ENCODE measurements around the gene OPTN.

GRCh38 chr10:13051126-13051694 is 48.8 kb upstream of the OPTN start:
- TF ChIP-seq TAF1 (IDR thresholded peaks at IDR 0.05; ENCODE audit: borderline replicate concordance, low read depth, low read length) (no peak), FOXM1 (IDR thresholded peaks at IDR 0.05; ENCODE audit: low read depth) (no peak), MXI1 (IDR thresholded peaks at IDR 0.05; ENCODE audit: low read depth, low read length) (no peak), SMC3 (IDR thresholded peaks at IDR 0.05; ENCODE audit: low read depth, low read length) (no peak), PBX3 (IDR thresholded peaks at IDR 0.05) (no peak), IRF3 (IDR thresholded peaks at IDR 0.05; ENCODE audit: low read depth, low read length) (no peak), EZH2phosphoT487 (IDR thresholded peaks at IDR 0.05; ENCODE audit: borderline replicate concordance, low read depth) (no peak)
- TF ChIP-seq, protein P1, sequence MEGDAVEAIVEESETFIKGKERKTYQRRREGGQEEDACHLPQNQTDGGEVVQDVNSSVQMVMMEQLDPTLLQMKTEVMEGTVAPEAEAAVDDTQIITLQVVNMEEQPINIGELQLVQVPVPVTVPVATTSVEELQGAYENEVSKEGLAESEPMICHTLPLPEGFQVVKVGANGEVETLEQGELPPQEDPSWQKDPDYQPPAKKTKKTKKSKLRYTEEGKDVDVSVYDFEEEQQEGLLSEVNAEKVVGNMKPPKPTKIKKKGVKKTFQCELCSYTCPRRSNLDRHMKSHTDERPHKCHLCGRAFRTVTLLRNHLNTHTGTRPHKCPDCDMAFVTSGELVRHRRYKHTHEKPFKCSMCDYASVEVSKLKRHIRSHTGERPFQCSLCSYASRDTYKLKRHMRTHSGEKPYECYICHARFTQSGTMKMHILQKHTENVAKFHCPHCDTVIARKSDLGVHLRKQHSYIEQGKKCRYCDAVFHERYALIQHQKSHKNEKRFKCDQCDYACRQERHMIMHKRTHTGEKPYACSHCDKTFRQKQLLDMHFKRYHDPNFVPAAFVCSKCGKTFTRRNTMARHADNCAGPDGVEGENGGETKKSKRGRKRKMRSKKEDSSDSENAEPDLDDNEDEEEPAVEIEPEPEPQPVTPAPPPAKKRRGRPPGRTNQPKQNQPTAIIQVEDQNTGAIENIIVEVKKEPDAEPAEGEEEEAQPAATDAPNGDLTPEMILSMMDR (IDR thresholded peaks at IDR 0.05): no peak
- TF ChIP-seq, protein P2, sequence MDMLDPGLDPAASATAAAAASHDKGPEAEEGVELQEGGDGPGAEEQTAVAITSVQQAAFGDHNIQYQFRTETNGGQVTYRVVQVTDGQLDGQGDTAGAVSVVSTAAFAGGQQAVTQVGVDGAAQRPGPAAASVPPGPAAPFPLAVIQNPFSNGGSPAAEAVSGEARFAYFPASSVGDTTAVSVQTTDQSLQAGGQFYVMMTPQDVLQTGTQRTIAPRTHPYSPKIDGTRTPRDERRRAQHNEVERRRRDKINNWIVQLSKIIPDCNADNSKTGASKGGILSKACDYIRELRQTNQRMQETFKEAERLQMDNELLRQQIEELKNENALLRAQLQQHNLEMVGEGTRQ (IDR thresholded peaks at IDR 0.05; ENCODE audit: borderline replicate concordance, low read depth, low read length): no peak

Data from SK-N-SH (cell line).